Measurements from ENCODE around the gene TTC22. TPM values are rescaled to one million over a fixed set of nuclear protein-coding genes. Genes with fewer than 3 reads are reported as not detected.

TTC22 gene
- total RNA-seq, 6 experiments from 2014 or later: 2.7 to 8.9 (median 4.7) TPM

- Histone ChIP-seq H3K4me1 (no peaks in the 10 kb centered on the region), H3K36me3 (no peaks in the 10 kb centered on the region), H3K9me3 (no peaks in the 10 kb centered on the region), H3K4me3 (no peak overlapping the region), H3K27me3 (no peaks in the 10 kb centered on the region), H3K27ac (no peak overlapping the region)
- WGBS (ENCODE audit: insufficient coverage, low coverage, low lambda C conversion rate, missing lambda C conversion rate): 74% methylated on average over 5 of the region's 5 CpGs
- intact Hi-C loops (cut with DNase I): no loop called here
- ATAC-seq (no peak), DNase-seq (no peak)
- TF ChIP-seq CTCF (IDR thresholded peaks at IDR 0.05) (no peak), POLR2A (IDR thresholded peaks at IDR 0.05) (no peak)
Observed at GRCh38 chr1:54788459-54788858, 12.7 kb downstream of the TTC22 start.

GRCh38 chr1:54787604-54788003 lies 13.5 kb downstream of the TTC22 start:
- H3K4me1 ChIP-seq: no peaks in the 10 kb centered on the region
- intact Hi-C loops (cut with DNase I): no loop called here
- H3K4me3 ChIP-seq: no peak overlapping the region
- no peak for DNase-seq
- no peaks in the 10 kb centered on the region for H3K27me3 ChIP-seq
- H3K9me3 ChIP-seq: no peaks in the 10 kb centered on the region
- TF ChIP-seq CTCF (IDR thresholded peaks at IDR 0.05): no peak
- TF ChIP-seq POLR2A (IDR thresholded peaks at IDR 0.05): no peak
- H3K27ac ChIP-seq: no peak overlapping the region
- no peak for ATAC-seq
- no peaks in the 10 kb centered on the region for H3K36me3 ChIP-seq
- WGBS (ENCODE audit: insufficient coverage, low coverage, low lambda C conversion rate, missing lambda C conversion rate): 88% methylated on average over 9 of the region's 11 CpGs

- Histone ChIP-seq H3K9me3 (no peaks in the 10 kb centered on the region), H3K27me3 (no peaks in the 10 kb centered on the region), H3K36me3 (no peaks in the 10 kb centered on the region), H3K27ac (no peak overlapping the region), H3K4me3 (no peak overlapping the region), H3K4me1 (no peaks in the 10 kb centered on the region)
- ATAC-seq: no peak
- WGBS (ENCODE audit: insufficient coverage, low coverage, low lambda C conversion rate, missing lambda C conversion rate): 99% methylated on average over 7 of the region's 8 CpGs
- DNase-seq: no peak
- no peak for TF ChIP-seq CTCF (IDR thresholded peaks at IDR 0.05)
- intact Hi-C loops (cut with DNase I): no loop called here
Observed at GRCh38 chr1:54786778-54787177, 14.3 kb downstream of the TTC22 start.

GRCh38 chr1:54784066-54784465 lies 17.1 kb downstream of the TTC22 start:
- H3K4me1 ChIP-seq: peaks cover 0 to 4% (median 0%) of the 10 kb centered on the region in 4 donors
- no peak overlapping the region for H3K4me3 ChIP-seq
- ATAC-seq (no peak), DNase-seq (no peak)
- no peaks in the 10 kb centered on the region for H3K27me3 ChIP-seq
- no peak overlapping the region for H3K27ac ChIP-seq
- H3K9me3 ChIP-seq: no peaks in the 10 kb centered on the region
- no peaks in the 10 kb centered on the region for H3K36me3 ChIP-seq
- WGBS (ENCODE audit: insufficient coverage, low coverage, low lambda C conversion rate, missing lambda C conversion rate): no CpG with 5 or more reads among the region's 2 CpGs
- intact Hi-C loops (cut with DNase I): no loop called here
- TF ChIP-seq CTCF (IDR thresholded peaks at IDR 0.05) (no peak), POLR2A (IDR thresholded peaks at IDR 0.05) (no peak)

- Histone ChIP-seq H3K9me3 (no peaks in the 10 kb centered on the region), H3K36me3 (no peaks in the 10 kb centered on the region), H3K4me1 (peaks cover 0 to 4% (median 0%) of the 10 kb centered on the region in 4 donors), H3K27ac (no peak overlapping the region), H3K4me3 (no peak overlapping the region), H3K27me3 (no peaks in the 10 kb centered on the region)
- 71% methylated on average over 2 of the region's 2 CpGs for WGBS (ENCODE audit: insufficient coverage, low coverage, low lambda C conversion rate, missing lambda C conversion rate)
- intact Hi-C loops (cut with DNase I): no loop called here
- DNase-seq (no peak), ATAC-seq (no peak)
- TF ChIP-seq POLR2A (IDR thresholded peaks at IDR 0.05) (no peak), CTCF (IDR thresholded peaks at IDR 0.05) (no peak)
Observed at GRCh38 chr1:54782588-54782987, 18.5 kb downstream of the TTC22 start.

Measured in right lobe of liver (tissue), 6 donors.